HG03103 (cell line): Measurements from ENCODE around the gene TENM4.

Experiments
- ATAC-seq: cut with Tn5 transposase; IDR thresholded peaks from one replicate; pipeline ENCODE4 v1.9.1; 2021; ENCODE audit warnings: low read depth; ENCODE audit not compliant: unreplicated experiment

Gene TENM4

GRCh38 chr11:79353706-79354105, 87.1 kb downstream of the TENM4 start:
- ATAC-seq, result no peak

- no peak for ATAC-seq
These were observed 88.5 kb downstream of the TENM4 start for GRCh38 chr11:79352349-79352703.

- no peak for ATAC-seq
These were observed 91.7 kb downstream of the TENM4 start for GRCh38 chr11:79348976-79349682.

- ATAC-seq, result no peak
These were observed 94.8 kb downstream of the TENM4 start for GRCh38 chr11:79346021-79346420.

GRCh38 chr11:79344753-79345294, 96.0 kb downstream of the TENM4 start:
- no peak for ATAC-seq

- ATAC-seq, result no peak
These were observed 98.1 kb downstream of the TENM4 start for GRCh38 chr11:79342686-79343085.

GRCh38 chr11:79342236-79342635, 98.6 kb downstream of the TENM4 start:
- ATAC-seq, result no peak

- ATAC-seq, result no peak
These were observed 100.3 kb downstream of the TENM4 start for GRCh38 chr11:79340535-79340934.

GRCh38 chr11:79336797-79337517, 103.9 kb downstream of the TENM4 start:
- no peak for ATAC-seq

GRCh38 chr11:79335681-79336080, 105.1 kb downstream of the TENM4 start:
- no peak for ATAC-seq

- ATAC-seq, result no peak
These were observed 107.5 kb downstream of the TENM4 start for GRCh38 chr11:79333355-79333754.

GRCh38 chr11:79332017-79332416, 108.8 kb downstream of the TENM4 start:
- no peak for ATAC-seq

GRCh38 chr11:79331203-79331901, 109.5 kb downstream of the TENM4 start:
- ATAC-seq, result no peak

GRCh38 chr11:79330651-79331050, 110.2 kb downstream of the TENM4 start:
- no peak for ATAC-seq

GRCh38 chr11:79329561-79329960, 111.3 kb downstream of the TENM4 start:
- ATAC-seq, result no peak

GRCh38 chr11:79328402-79328801, 112.4 kb downstream of the TENM4 start:
- ATAC-seq, result no peak

- no peak for ATAC-seq
These were observed 115.0 kb downstream of the TENM4 start for GRCh38 chr11:79325851-79326250.

GRCh38 chr11:79321263-79321662, 119.6 kb downstream of the TENM4 start:
- no peak for ATAC-seq

GRCh38 chr11:79314906-79315689, 125.7 kb downstream of the TENM4 start:
- no peak for ATAC-seq

- ATAC-seq, result no peak
These were observed 127.3 kb downstream of the TENM4 start for GRCh38 chr11:79313530-79313913.
